MM.1S (cell line): Measurements from ENCODE around the gene RGS12.

Source experiments
- DNase-seq: peaks from one replicate; pipeline ENCODE4 v3.0.0-alpha.2; 2015
- H2AFZ ChIP-seq: fragments of 300-600 bp; sonication (generic); 2 replicates; pipeline ENCODE4 v1.6.0; 2016; ENCODE audit warnings: antibody characterized with exemption, low read length
- H3F3A ChIP-seq: fragments of 300-600 bp; sonication (generic); 2 replicates; pipeline ENCODE4 v1.6.1; 2016; ENCODE audit warnings: mild to moderate bottlenecking, antibody characterized with exemption, low read length, moderate library complexity, mixed read lengths; ENCODE audit not compliant: insufficient read depth
- H3K27ac ChIP-seq: fragments of 300-600 bp; sonication (generic); 2 replicates; pipeline ENCODE4 v1.5.1; 2016; ENCODE audit warnings: mild to moderate bottlenecking, low read length
- H3K27me3 ChIP-seq: fragments of 300-600 bp; sonication (generic); replicated peaks from 2 replicates; pipeline ENCODE4 v1.6.0; 2016; ENCODE audit warnings: low read length; ENCODE audit not compliant: insufficient read depth
- H3K36me3 ChIP-seq: fragments of 300-600 bp; sonication (generic); replicated peaks from 2 replicates; pipeline ENCODE4 v1.6.1; 2016; ENCODE audit warnings: mild to moderate bottlenecking, low read length, mixed read lengths; ENCODE audit not compliant: insufficient read depth
- H3K4me1 ChIP-seq: fragments of 300-600 bp; sonication (generic); 2 replicates; pipeline ENCODE4 v1.6.1; 2016; ENCODE audit warnings: low read length, mixed read lengths
- H3K4me2 ChIP-seq: fragments of 300-600 bp; sonication (generic); 2 replicates; pipeline ENCODE4 v1.6.0; 2016; ENCODE audit warnings: low read depth, low read length
- H3K4me3 ChIP-seq: fragments of 300-600 bp; sonication (generic); 2 replicates; pipeline ENCODE4 v1.5.1; 2016; ENCODE audit warnings: low read length, mixed read lengths
- H3K79me2 ChIP-seq: fragments of 300-600 bp; sonication (generic); 2 replicates; pipeline ENCODE4 v1.6.1; 2016; ENCODE audit warnings: mixed run types, low read length, mixed read lengths
- H3K9ac ChIP-seq: fragments of 300-600 bp; sonication (generic); 2 replicates; pipeline ENCODE4 v1.6.1; 2016; ENCODE audit warnings: low read length, mixed read lengths
- H3K9me2 ChIP-seq: fragments of 300-600 bp; sonication (generic); replicated peaks from 2 replicates; pipeline ENCODE4 v1.6.1; 2016; ENCODE audit warnings: mild to moderate bottlenecking, low read length, mixed read lengths; ENCODE audit not compliant: insufficient read depth
- H3K9me3 ChIP-seq: fragments of 300-600 bp; sonication (generic); replicated peaks from 2 replicates; pipeline ENCODE4 v1.6.1; 2016; ENCODE audit warnings: mild to moderate bottlenecking, low read length, mixed read lengths; ENCODE audit not compliant: insufficient read depth
- H4K20me1 ChIP-seq: fragments of 300-600 bp; sonication (generic); 2 replicates; pipeline ENCODE4 v1.6.1; 2016; ENCODE audit warnings: mild to moderate bottlenecking, low read length, moderate library complexity, mixed read lengths; ENCODE audit not compliant: insufficient read depth
- EZH2 ChIP-seq: fragments of 300-600 bp; sonication (generic); optimal IDR thresholded peaks from 2 replicates; pipeline ENCODE3; 2017; ENCODE audit warnings: low read depth, mild to moderate bottlenecking, antibody characterized with exemption, low read length, mixed read lengths
- EZH2phosphoT487 ChIP-seq: fragments of 300-600 bp; sonication (generic); IDR thresholded peaks from 2 replicates; pipeline ENCODE4 v1.6.1; 2018; ENCODE audit warnings: antibody characterized with exemption, low read length
- TF ChIP-seq, protein P1 (sequence below): fragments of 300-600 bp; sonication (generic); IDR thresholded peaks from 2 replicates; pipeline ENCODE4 v1.5.1; 2016; ENCODE audit warnings: antibody characterized with exemption, low read length, mixed read lengths

The RGS12 gene

GRCh38 chr4:3317011-3317655 is 24.3 kb downstream of the RGS12 start:
- no peak overlapping the region for H2AFZ ChIP-seq
- no peaks in the 10 kb centered on the region for H3K9me2 ChIP-seq
- no peak overlapping the region for H3K9ac ChIP-seq
- no peaks in the 10 kb centered on the region for H4K20me1 ChIP-seq
- H3K9me3 ChIP-seq: no peaks in the 10 kb centered on the region
- H3F3A ChIP-seq: no peaks in the 10 kb centered on the region
- no peak for DNase-seq
- H3K4me2 ChIP-seq: no peak overlapping the region
- H3K4me1 ChIP-seq: no peaks in the 10 kb centered on the region
- no peak overlapping the region for H3K27ac ChIP-seq
- no peaks in the 10 kb centered on the region for H3K27me3 ChIP-seq
- H3K4me3 ChIP-seq: no peak overlapping the region
- H3K79me2 ChIP-seq: no peaks in the 10 kb centered on the region
- TF ChIP-seq EZH2phosphoT487 (no peak), EZH2 (no peak)
- TF ChIP-seq, protein P1, sequence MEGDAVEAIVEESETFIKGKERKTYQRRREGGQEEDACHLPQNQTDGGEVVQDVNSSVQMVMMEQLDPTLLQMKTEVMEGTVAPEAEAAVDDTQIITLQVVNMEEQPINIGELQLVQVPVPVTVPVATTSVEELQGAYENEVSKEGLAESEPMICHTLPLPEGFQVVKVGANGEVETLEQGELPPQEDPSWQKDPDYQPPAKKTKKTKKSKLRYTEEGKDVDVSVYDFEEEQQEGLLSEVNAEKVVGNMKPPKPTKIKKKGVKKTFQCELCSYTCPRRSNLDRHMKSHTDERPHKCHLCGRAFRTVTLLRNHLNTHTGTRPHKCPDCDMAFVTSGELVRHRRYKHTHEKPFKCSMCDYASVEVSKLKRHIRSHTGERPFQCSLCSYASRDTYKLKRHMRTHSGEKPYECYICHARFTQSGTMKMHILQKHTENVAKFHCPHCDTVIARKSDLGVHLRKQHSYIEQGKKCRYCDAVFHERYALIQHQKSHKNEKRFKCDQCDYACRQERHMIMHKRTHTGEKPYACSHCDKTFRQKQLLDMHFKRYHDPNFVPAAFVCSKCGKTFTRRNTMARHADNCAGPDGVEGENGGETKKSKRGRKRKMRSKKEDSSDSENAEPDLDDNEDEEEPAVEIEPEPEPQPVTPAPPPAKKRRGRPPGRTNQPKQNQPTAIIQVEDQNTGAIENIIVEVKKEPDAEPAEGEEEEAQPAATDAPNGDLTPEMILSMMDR: no peak
- no peaks in the 10 kb centered on the region for H3K36me3 ChIP-seq

- DNase-seq: no peak
- Histone ChIP-seq H3K27ac (no peak overlapping the region), H3K9me2 (no peaks in the 10 kb centered on the region), H3K27me3 (no peaks in the 10 kb centered on the region), H3K9ac (no peak overlapping the region), H2AFZ (no peak overlapping the region), H3K4me1 (no peaks in the 10 kb centered on the region), H3K36me3 (no peaks in the 10 kb centered on the region), H3K4me3 (no peak overlapping the region), H4K20me1 (no peaks in the 10 kb centered on the region), H3K4me2 (no peak overlapping the region), H3K79me2 (no peaks in the 10 kb centered on the region), H3F3A (no peaks in the 10 kb centered on the region), H3K9me3 (no peaks in the 10 kb centered on the region)
- no peak for TF ChIP-seq EZH2
- TF ChIP-seq, protein P1: no peak
- no peak for TF ChIP-seq EZH2phosphoT487
Observed at GRCh38 chr4:3317656-3318211, 24.9 kb downstream of the RGS12 start.

- Histone ChIP-seq H3K79me2 (no peaks in the 10 kb centered on the region), H3K4me1 (no peaks in the 10 kb centered on the region), H3K36me3 (no peaks in the 10 kb centered on the region), H2AFZ (no peak overlapping the region), H3K4me3 (no peak overlapping the region), H3K9me2 (no peaks in the 10 kb centered on the region), H3K27ac (no peak overlapping the region), H3K9ac (no peak overlapping the region), H3K4me2 (no peak overlapping the region), H3K27me3 (no peaks in the 10 kb centered on the region), H3F3A (no peaks in the 10 kb centered on the region), H3K9me3 (no peaks in the 10 kb centered on the region), H4K20me1 (no peaks in the 10 kb centered on the region)
- TF ChIP-seq EZH2 (no peak), EZH2phosphoT487 (no peak)
- TF ChIP-seq, protein P1: no peak
- DNase-seq: no peak
Observed at GRCh38 chr4:3318561-3319021, 25.8 kb downstream of the RGS12 start.
